HG03097 (cell line): ENCODE results near the gene OGA.

Experiments used
- ATAC-seq: cut with Tn5 transposase; IDR thresholded peaks from one replicate; pipeline ENCODE4 v1.9.1; 2021; ENCODE audit not compliant: unreplicated experiment, low FRiP score

OGA gene

GRCh38 chr10:101818119-101818871, at the start of gene OGA:
Gene OGA, minus strand, starts transcription at chr10:101818444. Its CDS starts 422 bp downstream, at chr10:101818022.
- ATAC-seq: peak; percentile 89

- no peak for ATAC-seq
Observed at GRCh38 chr10:101867931-101868330, 49.7 kb upstream of the OGA start.

DNA sequence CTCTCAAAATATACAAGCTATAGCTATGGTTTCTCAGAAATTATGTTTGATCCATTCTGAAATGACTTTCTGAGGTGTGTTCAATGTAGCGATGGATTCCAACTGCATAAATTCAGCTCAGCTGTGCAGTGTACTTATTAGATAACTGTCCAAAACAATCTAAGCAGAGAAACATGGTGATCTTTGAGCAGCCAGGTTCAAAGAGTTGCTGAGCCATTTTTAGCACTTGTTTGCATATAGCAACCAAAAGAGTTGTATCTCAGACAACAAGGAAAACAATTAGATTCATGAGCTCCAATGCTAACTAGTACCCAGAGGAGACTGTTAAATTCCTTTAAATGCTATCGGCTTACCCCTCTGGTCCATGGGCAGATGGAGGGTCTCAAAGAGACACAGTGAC, 41.3 kb upstream of the OGA start:
- no peak for ATAC-seq

DNA sequence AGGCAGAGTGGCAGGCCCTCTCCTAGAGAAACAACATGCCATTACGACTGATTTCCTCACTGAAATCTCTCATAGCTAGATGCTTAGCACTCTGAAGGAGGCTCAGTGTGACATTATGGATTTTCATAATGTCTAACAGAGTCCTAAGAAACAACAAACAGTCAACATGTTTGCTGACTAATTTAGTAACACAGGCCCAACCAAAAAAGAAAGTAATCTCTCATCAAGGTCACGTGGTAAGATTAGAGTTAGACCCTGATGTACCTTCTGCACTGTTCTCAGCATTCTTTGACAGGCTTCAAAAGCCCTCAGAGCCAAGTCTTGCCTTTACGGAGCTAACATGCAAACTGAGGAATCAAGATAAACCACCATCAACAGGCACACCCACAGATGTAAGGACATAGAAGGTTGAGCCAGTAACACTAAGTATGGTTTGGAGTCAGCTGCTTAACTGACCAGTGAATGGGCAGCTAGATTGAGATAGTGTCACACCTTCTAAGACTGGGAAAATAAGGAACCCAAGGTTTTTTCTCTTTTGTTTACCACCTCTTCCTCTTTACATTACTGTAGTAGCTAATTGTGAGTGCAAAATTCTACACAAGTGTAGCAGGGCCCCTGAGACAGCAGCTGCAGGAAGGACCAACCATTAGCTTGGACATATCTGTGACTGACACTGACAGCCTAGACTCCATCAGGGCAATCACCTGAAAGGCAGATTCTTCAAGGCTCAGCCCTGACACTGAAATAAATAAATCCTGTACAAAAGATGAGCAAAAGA, 40.7 kb upstream of the OGA start:
- peak; percentile 60 for ATAC-seq

DNA sequence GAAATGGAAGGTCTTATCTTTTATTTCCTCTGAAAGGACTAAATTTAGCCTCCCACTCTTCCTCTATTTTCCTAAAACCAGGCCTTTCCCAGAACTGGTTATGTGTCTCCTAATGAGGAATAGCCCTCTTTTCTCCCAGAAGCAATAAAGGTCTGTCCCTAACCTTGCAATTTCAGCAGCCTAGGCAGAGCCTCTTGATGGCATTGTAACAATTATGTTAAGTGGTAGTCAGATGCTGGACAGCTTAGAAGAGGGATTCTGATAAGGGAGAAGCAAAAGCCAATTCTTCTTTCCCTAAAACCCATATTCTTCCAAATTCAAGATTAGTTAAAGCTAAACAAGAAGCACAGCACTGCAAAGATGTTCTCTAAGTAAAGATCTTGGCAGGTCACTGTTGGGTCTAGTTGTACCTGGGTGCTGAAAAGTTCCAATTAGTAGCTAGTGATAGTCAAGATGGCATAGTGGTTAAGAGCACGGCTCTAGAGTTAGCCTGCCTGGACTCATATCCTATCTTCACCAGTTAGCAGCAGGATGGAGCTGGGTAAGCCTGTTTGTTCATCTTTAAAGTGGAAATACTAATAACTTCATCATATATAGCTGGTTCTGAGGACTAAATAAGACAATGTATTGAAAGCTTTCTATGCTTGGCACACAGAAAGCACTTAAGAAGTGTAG, 39.7 kb upstream of the OGA start:
- ATAC-seq: no peak

DNA sequence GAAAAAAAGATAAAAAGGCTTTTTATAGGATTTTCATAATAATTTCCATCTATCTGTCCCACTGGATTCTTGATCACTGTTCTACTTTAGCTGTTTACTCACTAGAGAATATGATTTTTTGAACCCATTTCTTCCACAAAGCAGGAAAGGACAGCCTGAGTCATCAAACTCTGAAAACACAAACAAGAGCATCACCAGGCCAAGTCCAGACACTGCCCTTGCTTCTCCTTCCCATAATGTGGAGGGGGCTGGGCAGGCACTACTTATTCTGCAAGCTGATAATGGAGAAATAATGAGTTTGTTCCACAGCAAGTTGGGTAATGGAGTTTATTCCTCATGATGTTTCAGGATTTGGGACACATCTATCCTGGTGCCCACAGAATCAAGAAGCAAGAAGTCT, 38.4 kb upstream of the OGA start:
- no peak for ATAC-seq

DNA sequence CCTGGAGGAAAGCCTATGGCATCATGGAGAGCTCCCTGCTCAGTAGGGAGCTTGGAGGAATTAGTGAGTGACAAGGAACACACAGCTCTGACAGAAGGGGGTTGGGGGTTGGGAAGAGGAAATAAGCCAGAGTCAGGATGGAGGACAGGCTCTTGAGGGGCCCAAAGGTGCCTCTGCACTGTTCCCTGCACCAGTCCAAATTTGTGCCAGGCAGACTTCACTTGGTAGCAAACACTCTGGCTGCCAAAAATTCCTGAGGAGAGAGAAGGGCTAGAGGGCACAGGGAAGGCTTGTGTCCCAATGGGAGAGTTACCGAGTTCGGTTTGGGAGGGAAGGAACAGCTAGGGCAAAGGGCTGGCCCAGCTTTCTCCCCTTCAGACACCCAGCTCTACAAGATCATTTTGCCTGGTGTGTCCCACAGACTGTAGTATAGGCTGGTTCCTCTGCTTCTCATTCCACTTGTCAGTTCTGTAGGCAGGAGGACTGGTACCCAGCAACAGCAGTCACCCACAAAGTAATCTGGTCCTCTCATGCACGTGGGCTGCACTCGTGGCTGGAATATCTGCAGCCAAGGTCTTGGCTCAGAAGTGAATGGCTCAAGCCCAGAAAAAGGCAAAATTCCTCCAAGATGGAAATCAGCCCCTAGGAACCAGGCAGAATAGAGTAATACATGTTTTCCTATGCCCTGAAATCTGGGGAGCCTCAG, 33.3 kb upstream of the OGA start:
- ATAC-seq: no peak

DNA sequence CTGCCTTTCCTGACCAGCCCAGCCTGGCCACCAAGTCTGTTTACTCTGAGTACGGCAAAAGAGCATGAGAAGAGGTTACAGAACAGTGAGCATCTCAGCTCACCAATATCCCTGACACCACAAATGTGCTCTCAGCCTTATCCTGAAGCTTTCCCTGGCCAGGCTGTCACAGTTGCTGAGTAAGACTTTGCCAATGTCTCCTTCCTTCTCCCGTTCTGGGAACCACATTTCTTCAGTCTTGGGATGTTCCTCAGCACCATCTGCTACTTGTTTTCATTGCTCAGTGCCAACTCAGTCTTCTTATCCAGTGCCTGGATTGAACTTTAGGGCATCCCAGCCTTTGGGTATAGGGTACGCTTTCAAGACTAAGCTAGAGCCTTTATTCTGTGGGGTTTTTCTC, 32.5 kb upstream of the OGA start:
- ATAC-seq: no peak

DNA sequence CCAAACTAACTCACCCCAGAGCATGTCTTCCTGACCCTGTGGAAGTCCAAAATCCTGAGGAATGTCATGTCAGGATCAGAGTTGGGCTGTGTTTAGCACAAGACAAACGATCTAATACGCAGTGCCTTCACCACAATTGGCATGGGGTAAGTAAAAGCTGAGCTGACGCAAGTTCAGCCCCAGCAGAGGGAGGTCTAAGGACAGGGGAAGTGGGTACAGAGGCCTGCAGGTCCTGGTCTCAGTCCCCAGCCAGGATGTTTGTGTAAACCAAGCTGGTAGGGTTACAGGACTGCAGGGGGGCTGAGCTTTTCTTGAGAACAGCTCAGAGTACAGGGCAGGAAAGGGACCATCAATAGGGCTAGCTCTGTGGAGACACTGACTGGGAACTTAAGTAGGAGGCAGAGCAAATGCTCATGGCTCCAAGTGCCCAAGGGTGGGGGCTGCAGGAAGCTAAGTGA, 30.7 kb upstream of the OGA start:
- no peak for ATAC-seq

- no peak for ATAC-seq
Observed at GRCh38 chr10:101848408-101848807, 30.2 kb upstream of the OGA start.

GRCh38 chr10:101845893-101846292, 27.6 kb upstream of the OGA start:
- no peak for ATAC-seq

DNA sequence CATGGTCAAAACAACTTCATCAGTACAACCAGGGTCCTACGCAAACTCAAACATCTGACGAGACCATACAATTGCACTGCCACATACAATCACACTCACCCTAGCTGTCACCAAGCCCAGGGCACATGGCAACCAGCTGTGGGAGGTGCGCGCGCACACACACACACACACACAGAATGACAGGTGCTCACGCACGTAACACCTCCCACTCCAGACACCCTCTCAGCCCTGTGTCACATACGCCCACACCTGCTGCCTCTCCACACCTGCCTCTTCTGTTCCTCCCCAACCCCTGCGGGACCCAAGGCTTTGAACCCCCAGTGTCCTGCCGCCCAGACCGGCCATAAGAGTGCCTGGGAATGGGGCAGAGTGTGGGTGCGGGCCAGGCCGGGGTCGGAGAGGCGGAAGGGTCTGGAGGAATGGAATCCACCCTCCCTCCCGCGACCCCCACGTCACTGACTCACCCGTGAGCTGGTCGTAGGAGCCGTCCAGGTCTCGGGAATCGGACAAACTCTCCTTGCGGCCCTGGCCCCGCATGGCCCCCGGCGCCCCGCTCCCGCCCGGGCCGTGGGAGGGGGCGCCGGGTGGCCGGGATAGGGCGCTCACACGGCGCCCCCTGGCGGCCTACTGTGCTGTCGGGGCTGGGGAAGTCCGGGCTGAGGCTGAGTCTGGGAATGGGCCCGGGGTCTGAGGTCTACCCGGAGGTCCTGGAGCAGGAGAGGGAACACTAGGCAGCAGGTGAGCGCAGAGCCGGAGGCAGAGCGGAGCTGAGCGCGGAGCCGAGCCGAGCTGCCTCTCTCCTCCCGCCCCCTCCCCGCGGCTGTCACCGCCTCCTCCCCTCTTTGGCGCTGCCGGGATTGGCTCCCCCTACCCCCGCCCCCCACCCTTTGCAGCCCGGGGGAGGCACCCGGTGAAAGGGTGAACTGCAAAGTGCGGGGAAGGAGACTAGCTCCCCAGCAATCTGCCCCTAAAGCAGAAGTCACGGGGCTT, 25.1 kb upstream of the OGA start, which contains the start of gene KCNIP2:
Gene KCNIP2 (minus strand): TSS at position 769 of the 990 bp plus-strand sequence. CDS start 232 bp downstream, at position 537.
- no peak for ATAC-seq

DNA sequence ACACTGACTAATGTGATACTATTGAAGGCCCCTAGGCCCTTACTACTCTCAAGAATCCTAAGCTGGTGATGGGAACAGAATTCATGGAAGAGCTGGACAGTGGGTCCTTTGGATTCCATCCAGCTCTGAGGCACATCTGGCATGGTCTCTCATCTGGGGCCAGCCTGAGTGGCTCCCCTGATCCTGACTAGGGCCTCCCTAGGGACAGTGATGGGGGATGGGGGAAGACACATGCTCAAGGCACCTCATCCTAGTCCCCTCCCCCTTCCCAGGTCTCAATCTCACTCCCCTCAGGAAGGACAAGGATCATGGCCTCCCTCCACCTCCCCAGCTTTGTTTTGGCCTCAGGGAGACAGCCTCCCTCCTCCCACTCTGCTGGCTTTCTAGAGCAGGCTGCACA, 23.6 kb upstream of the OGA start:
- ATAC-seq: no peak

- peak; percentile 61 for ATAC-seq
Observed at GRCh38 chr10:101840741-101841453, 22.7 kb upstream of the OGA start.

DNA sequence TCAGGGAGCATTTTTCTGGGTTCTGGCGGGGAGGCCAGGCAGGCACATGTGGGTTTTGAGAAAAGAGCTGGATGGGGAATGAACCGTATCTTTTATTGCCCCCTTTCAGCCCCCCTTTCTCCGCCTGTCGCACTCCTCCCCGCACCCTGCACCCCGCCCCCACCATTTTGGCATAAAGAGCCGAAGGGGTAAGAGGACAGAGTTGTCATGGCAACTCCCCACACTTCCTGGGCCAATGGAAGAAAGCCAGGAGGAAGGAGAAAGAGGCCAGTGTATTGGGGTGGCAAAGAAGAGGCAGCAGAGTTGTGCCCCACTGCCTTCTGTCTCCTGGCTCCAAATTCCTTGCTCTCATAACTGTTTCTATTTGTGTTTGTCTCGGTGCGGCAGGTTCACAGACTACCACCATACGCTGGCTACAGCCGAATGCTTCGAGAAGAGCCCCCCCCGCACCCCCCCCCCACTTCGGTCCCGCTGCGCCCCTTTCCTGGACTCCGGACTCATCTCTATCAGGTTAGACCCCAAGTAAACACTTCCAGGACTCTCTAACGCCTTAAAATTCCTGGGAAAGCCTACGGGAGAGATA, 21.9 kb upstream of the OGA start:
- no peak for ATAC-seq

- no peak for ATAC-seq
Observed at GRCh38 chr10:101839416-101840063, 21.3 kb upstream of the OGA start.

DNA sequence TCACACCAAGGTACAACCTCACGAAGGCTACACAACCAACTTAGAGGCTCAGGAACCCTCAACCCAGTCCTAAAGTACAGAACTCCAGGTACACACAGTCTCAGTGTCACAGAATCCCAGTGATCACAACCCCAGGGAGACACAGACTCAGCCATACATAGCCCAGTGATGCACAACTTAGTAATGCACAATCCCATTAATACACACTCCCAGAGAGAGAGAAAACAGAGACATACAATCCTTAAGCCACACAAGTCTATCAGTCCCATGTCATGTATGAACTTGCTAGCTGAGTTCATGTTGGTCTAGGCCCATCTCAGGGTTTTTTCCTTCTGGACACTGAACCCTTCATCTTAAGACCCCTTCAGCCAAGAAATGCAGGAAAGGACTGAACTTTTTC, 20.8 kb upstream of the OGA start:
- ATAC-seq: no peak

DNA sequence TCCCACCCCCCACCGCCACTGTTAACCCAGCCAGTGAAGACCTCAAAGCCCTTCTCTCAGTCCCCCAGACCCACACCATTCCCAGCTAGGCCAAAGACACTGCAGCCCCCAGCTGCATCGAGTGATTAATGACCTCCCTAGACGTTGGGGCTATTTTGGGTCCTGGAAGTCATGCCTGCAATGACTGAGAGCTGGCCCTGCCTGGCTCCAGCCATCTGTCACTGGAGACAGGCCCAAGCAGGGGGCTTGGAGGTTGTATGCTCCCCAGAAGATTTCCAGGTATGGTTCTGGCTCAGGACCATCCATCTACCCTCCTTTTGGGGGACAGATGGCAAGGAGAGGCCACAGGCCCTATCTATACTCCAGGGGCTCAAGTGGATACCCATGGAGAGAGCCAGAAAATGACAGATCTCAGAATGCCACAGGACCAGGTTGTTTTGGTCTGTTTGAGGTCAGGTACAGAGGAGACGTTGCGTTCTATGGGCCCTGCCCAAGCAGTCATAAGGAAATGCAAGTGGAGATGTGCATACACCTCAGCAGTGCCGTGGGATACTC, 20.2 kb upstream of the OGA start:
- ATAC-seq: no peak
